Retina (tissue), 1 donor: ENCODE results near the gene TUFT1.
"Not testable (repeated sequence)": the region's sequence is repeated elsewhere in the genome, so short reads cannot be mapped to it uniquely, and the experiment has no call there.

Source experiments
- DNase-seq: peaks from one replicate; pipeline ENCODE4 v3.0.0-alpha.2; 2016

Gene TUFT1

GRCh38 chr1:151618996-151619395 is 78.9 kb downstream of the TUFT1 start:
- not testable (repeated sequence) for DNase-seq

GRCh38 chr1:151619489-151620093 is 79.5 kb downstream of the TUFT1 start:
- no peak for DNase-seq

DNA sequence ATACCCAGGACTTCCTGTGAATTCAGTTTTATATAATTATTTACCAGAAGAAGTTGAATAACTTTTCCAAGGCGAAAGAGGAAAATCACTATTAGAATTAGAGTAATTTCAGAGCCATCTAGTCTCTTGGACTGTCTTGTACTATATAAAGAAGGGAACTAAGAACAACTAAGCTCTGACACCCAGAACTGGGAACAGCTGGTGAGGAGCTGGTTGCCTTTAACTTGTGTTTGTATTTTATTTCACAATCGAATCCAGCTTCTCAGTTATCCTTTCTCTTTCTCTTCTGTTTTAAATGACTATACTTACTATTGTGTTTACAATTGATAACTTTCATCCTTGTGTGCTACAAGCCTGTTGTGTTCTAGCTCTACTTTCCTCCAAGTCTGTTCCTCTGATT is 80.2 kb downstream of the TUFT1 start:
- no peak for DNase-seq

- no peak for DNase-seq
These were observed 81.2 kb downstream of the TUFT1 start for GRCh38 chr1:151621351-151621750.

DNA sequence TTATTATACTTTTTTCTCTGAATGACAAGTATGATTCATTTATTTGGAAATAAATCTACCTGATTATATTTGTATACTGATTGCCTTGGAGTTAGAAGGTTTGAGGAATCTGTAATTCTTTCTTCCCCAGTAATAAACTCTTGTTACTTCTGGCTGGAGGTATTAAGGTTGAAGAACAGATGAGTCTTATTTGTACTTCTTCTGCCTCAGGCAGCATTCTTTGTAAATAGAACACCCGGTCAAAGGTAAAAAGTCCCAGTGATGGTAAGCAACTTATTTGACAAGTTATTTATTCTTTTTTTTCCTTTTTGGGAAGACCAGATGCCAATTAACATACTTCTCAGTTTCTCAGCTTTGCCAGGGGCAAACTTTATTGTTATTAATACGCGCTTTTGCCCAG is 84.7 kb downstream of the TUFT1 start:
- no peak for DNase-seq

DNA sequence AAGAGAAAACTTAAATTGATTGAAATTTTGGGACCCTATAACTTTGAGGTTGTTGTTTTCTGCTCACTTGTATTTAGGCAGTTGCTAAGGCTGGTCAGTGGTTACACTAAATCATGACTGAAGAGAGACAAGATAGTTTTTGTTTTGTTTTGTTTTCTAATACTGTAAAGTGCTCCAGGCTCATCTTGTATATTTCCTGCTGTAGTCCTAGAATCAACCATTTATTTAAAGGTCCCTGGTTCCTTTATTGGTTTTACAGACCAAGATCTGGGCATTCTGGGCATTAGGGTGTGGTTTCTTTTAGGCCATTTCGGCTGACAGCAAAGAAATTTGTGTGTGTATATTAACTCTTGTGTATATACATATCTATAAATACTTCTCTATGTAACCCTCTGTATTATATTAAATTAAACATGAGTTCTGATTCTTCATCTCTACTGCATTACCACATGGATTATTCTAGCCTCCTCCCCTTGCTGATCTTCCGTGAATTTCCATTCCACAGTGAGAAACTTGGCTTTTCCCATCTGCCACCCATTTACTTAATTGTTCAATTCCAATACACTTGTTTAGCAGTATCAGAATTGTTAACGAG is 86.7 kb downstream of the TUFT1 start:
- DNase-seq: no peak

DNA sequence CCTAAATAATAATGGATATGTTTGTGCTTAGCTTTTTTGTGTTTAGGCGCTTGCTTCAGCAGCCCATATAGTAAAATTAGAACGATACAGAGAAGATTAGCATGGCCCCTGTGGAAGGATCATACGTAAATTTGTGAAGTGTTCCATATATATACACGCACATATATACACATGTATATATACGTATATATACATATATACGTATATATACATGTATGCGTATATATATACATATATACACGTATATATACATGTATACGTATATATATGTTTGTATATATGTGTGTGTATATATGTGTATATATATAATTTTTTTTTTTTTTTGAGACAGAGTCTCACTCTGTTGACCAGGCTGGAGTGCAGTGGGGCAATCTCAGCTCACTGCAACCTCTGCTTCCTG is 89.2 kb downstream of the TUFT1 start:
- DNase-seq: no peak
